Measurements from ENCODE around the gene TAF1C.

TAF1C gene

DNA sequence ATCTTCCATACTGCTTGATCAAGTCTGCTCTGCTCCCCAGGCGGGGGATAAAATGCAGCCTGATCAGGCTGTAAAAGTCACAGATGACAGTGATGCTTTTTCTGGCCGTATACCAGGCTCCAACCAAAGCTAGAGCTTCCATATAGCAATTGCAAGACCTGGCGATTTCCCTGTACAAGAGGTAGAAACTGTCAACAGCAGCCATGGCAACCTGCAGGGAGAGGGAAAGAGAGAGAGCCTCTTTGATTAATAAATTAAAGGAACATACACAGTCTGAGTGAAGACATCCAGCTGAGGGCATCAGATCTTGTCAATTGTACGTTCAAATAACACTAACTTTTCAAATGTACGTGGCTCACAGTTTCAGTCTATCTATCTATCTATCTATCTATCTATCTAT is 55.7 kb downstream of the TAF1C start:
- Histone ChIP-seq H4K20me1 (ENCODE audit: insufficient read depth, low read length) (peaks cover 25% of the 10 kb centered on the region), H2AFZ (ENCODE audit: low read depth, low read length) (no peak overlapping the region), H3K79me2 (ENCODE audit: insufficient read depth, low read length) (peaks cover 55% of the 10 kb centered on the region), H3K4me2 (ENCODE audit: insufficient read depth, low read length) (no peak overlapping the region), H3K4me1 (ENCODE audit: insufficient read depth, low read length) (peaks cover 6% of the 10 kb centered on the region), H3K27me3 (ENCODE audit: insufficient read depth, low read length, poor library complexity) (no peaks in the 10 kb centered on the region), H3K36me3 (ENCODE audit: insufficient read depth, low read length) (peaks cover 53% of the 10 kb centered on the region), H3K27ac (ENCODE audit: low read length) (no peak overlapping the region), H3K9me3 (ENCODE audit: insufficient read depth, low read length, severe bottlenecking) (no peaks in the 10 kb centered on the region), H3K9ac (ENCODE audit: low read depth, low read length) (no peak overlapping the region), H3K4me3 (ENCODE audit: low read depth in 1 of 2, low read length in 2 of 2) (no peak overlapping the region)
- no peak for TF ChIP-seq EZH2 (IDR thresholded peaks at IDR 0.05; ENCODE audit: borderline replicate concordance, low read depth, low read length, severe bottlenecking)
- TF ChIP-seq, protein P1, sequence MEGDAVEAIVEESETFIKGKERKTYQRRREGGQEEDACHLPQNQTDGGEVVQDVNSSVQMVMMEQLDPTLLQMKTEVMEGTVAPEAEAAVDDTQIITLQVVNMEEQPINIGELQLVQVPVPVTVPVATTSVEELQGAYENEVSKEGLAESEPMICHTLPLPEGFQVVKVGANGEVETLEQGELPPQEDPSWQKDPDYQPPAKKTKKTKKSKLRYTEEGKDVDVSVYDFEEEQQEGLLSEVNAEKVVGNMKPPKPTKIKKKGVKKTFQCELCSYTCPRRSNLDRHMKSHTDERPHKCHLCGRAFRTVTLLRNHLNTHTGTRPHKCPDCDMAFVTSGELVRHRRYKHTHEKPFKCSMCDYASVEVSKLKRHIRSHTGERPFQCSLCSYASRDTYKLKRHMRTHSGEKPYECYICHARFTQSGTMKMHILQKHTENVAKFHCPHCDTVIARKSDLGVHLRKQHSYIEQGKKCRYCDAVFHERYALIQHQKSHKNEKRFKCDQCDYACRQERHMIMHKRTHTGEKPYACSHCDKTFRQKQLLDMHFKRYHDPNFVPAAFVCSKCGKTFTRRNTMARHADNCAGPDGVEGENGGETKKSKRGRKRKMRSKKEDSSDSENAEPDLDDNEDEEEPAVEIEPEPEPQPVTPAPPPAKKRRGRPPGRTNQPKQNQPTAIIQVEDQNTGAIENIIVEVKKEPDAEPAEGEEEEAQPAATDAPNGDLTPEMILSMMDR (IDR thresholded peaks at IDR 0.05; ENCODE audit: borderline replicate concordance, extremely low read depth, low read length, poor library complexity, severe bottlenecking), result no peak
- DNase-seq (no peak), ATAC-seq (ENCODE audit: insufficient read depth, low read depth) (no peak)

All from DND-41 (cell line).